Mesothelial cell of epicardium (in vitro differentiated cells): Measurements from ENCODE around the gene PCSK5. TPM values are rescaled to one million over a fixed set of nuclear protein-coding genes. Genes with fewer than 3 reads are reported as not detected.

Source experiments
- DNase-seq, 2 experiments: peaks; one replicate each; pipeline ENCODE4 v3.0.0; 2021; ENCODE audit warnings: low spot score in 2 of 2; ENCODE audit not compliant: unreplicated experiment in 2 of 2
- H3K27ac Mint-ChIP-seq: 2 replicates; pipeline ENCODE4 v1.8.0; 2021; ENCODE audit warnings: mixed read lengths
- H3K27me3 Mint-ChIP-seq: 2 replicates; pipeline ENCODE4 v1.8.0; 2021; ENCODE audit warnings: low read depth, mixed read lengths
- H3K36me3 Mint-ChIP-seq: 2 replicates; pipeline ENCODE4 v1.8.0; 2021; ENCODE audit warnings: mixed read lengths
- H3K4me1 Mint-ChIP-seq: 2 replicates; pipeline ENCODE4 v1.8.0; 2021; ENCODE audit warnings: mixed read lengths
- H3K4me3 Mint-ChIP-seq: 2 replicates; pipeline ENCODE4 v1.8.0; 2021; ENCODE audit warnings: mild to moderate bottlenecking, moderate library complexity, mixed read lengths
- H3K9me3 Mint-ChIP-seq: 2 replicates; pipeline ENCODE4 v1.8.0; 2021; ENCODE audit warnings: mixed read lengths
- CTCF ChIP-seq: fragments of 200-600 bp; sonication (generic); IDR thresholded peaks from one replicate; pipeline ENCODE4 v1.5.0; 2021; ENCODE audit warnings: antibody characterized with exemption; ENCODE audit not compliant: unreplicated experiment
- total RNA-seq: library from RNA; stranded (reverse); gene quantifications from 3 replicates; pipeline ENCODE4 v1.2.1, GENCODE V29; 2021

PCSK5 gene
- total RNA-seq, 1 donor from 2014 or later, result 15.7 TPM

DNA sequence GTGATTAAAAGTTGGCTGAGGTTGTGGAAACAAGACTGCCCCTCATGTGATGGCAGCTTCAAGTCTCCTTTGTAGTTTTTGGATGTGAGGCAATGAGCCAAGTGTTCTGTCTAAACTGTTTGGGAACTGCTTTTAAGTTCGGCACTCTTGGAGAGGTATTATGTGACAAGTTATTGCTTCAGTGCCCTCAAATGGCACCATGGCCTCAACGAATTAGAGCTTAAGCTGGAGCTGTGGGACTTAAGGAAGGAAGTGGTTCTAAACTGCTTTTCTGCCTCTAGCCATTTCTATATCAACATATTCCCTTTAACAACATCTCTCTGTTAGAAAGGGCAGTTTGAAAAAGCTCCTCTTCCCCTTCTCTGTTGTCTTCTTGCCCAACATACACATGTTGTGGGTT is 276.1 kb downstream of the PCSK5 start:
- no peak for DNase-seq
- TF ChIP-seq CTCF, result no peak
- H3K36me3 Mint-ChIP-seq, result no peaks in the 10 kb centered on the region
- H3K27me3 Mint-ChIP-seq, result no peaks in the 10 kb centered on the region
- no peak overlapping the region for H3K4me3 Mint-ChIP-seq
- no peaks in the 10 kb centered on the region for H3K9me3 Mint-ChIP-seq
- peaks cover 20% of the 10 kb centered on the region for H3K4me1 Mint-ChIP-seq
- no peak overlapping the region for H3K27ac Mint-ChIP-seq

GRCh38 chr9:76176171-76176570 is 285.7 kb downstream of the PCSK5 start:
- no peak for TF ChIP-seq CTCF
- no peak for DNase-seq
- Mint-ChIP-seq H3K27ac (no peak overlapping the region), H3K27me3 (no peaks in the 10 kb centered on the region), H3K9me3 (peaks cover 3% of the 10 kb centered on the region), H3K36me3 (peaks cover 11% of the 10 kb centered on the region), H3K4me1 (peaks cover 9% of the 10 kb centered on the region), H3K4me3 (no peak overlapping the region)

DNA sequence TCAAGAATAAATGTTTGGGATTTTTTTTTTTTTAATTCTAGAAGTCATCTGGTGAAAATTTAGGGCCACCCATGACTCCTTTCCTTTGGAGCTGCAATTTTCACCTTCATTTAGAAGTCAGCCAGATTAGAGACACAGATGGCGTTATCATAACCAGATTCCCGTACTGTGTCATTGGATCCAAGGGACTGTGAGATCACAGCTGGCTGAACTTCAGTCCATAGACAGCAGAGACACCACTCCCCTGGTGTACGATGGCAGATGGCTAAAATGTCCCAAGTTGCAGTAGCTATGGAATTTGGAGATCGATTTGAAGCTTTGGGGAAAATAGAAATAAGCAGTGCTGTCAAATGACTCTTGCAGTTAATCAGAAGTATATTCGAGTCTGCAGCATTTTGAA is 287.5 kb downstream of the PCSK5 start:
- Mint-ChIP-seq H3K4me1 (peaks cover 9% of the 10 kb centered on the region), H3K27me3 (no peaks in the 10 kb centered on the region), H3K9me3 (peaks cover 3% of the 10 kb centered on the region), H3K36me3 (peaks cover 18% of the 10 kb centered on the region), H3K27ac (no peak overlapping the region), H3K4me3 (no peak overlapping the region)
- DNase-seq, result no peak
- no peak for TF ChIP-seq CTCF

DNA sequence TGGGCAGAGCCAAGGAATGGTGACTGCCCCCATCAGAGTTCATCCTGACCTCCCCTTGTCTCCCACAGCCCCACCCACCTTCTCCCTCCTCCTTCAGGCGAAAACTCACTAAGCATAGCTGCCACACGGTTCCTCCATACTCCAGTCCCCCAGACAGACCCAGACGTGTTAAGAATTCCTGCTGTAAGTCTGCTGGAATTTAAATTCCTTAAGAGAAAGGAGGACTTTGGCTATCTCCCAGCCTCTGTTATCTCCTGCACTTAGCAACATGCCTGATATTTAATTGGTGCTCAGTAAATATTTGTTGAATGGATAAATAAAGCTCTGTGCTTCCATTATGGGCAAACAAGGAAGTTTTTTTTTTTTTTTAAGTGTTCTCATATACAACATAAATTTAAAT is 290.1 kb downstream of the PCSK5 start:
- TF ChIP-seq CTCF, result no peak
- DNase-seq, result no peak
- Mint-ChIP-seq H3K9me3 (peaks cover 3% of the 10 kb centered on the region), H3K27ac (peak overlapping the region; percentile 69), H3K36me3 (peaks cover 16% of the 10 kb centered on the region), H3K4me1 (peaks cover 15% of the 10 kb centered on the region), H3K4me3 (no peak overlapping the region), H3K27me3 (no peaks in the 10 kb centered on the region)

- Mint-ChIP-seq H3K27me3 (no peaks in the 10 kb centered on the region), H3K4me3 (no peak overlapping the region), H3K27ac (no peak overlapping the region), H3K9me3 (peaks cover 3% of the 10 kb centered on the region), H3K36me3 (peaks cover 16% of the 10 kb centered on the region), H3K4me1 (peaks cover 15% of the 10 kb centered on the region)
- no peak for DNase-seq
- no peak for TF ChIP-seq CTCF
Measured at GRCh38 chr9:76181020-76181641, 290.7 kb downstream of the PCSK5 start.

GRCh38 chr9:76181781-76182180 is 291.3 kb downstream of the PCSK5 start:
- no peak for DNase-seq
- H3K4me3 Mint-ChIP-seq, result no peak overlapping the region
- no peak overlapping the region for H3K27ac Mint-ChIP-seq
- H3K27me3 Mint-ChIP-seq, result no peaks in the 10 kb centered on the region
- H3K4me1 Mint-ChIP-seq, result peaks cover 14% of the 10 kb centered on the region
- no peak for TF ChIP-seq CTCF
- peaks cover 3% of the 10 kb centered on the region for H3K9me3 Mint-ChIP-seq
- H3K36me3 Mint-ChIP-seq, result peaks cover 16% of the 10 kb centered on the region
